Bronchial epithelial cell (primary cell): ENCODE data around the gene CREB3L4. TPM values are rescaled to one million over a fixed set of nuclear protein-coding genes. Genes with fewer than 3 reads are reported as not detected.

ENCODE experiments used
- DNase-seq: peaks from one replicate; pipeline ENCODE4 v3.0.0-alpha.2; 2010; ENCODE audit warnings: low read depth
- FAIRE-seq: peaks from 2 replicates; lab custom pipeline; 2011; peaks lifted over from hg19 to GRCh38; lab: Jason Lieb, UNC
- H3K27me3 ChIP-seq: 2 replicates; pipeline ENCODE4 v1.5.1; 2011; ENCODE audit warnings: low read length; ENCODE audit not compliant: control insufficient read depth, insufficient read depth
- H3K36me3 ChIP-seq: 2 replicates; pipeline ENCODE4 v1.5.1; 2011; ENCODE audit warnings: low read length; ENCODE audit not compliant: control insufficient read depth, insufficient read depth
- H3K4me3 ChIP-seq: 2 replicates; pipeline ENCODE4 v1.5.1; 2011; ENCODE audit warnings: mild to moderate bottlenecking, low read depth, low read length, control low read depth
- CTCF ChIP-seq: IDR thresholded peaks from 2 replicates; pipeline ENCODE4 v1.5.1; 2011; ENCODE audit warnings: mild to moderate bottlenecking, moderate library complexity, low read length, control low read depth, inconsistent platforms; ENCODE audit not compliant: insufficient read depth, severe bottlenecking
- total RNA-seq: library from RNA; depleted of rRNA; stranded (reverse); fragments of >200 nt; gene quantifications from 2 replicates; pipeline ENCODE4 v1.2.1, GENCODE V29; 2014

The CREB3L4 gene
- total RNA-seq, 1 donor from 2014 or later = 7.1 TPM

GRCh38 chr1:153951801-153952200 lies 15.9 kb upstream of the CREB3L4 start:
- Histone ChIP-seq H3K36me3 (peaks cover 25% of the 10 kb centered on the region), H3K27me3 (no peaks in the 10 kb centered on the region), H3K4me3 (no peak overlapping the region)
- FAIRE-seq = no peak
- peak; percentile 69 for DNase-seq
- TF ChIP-seq CTCF = no peak

DNA sequence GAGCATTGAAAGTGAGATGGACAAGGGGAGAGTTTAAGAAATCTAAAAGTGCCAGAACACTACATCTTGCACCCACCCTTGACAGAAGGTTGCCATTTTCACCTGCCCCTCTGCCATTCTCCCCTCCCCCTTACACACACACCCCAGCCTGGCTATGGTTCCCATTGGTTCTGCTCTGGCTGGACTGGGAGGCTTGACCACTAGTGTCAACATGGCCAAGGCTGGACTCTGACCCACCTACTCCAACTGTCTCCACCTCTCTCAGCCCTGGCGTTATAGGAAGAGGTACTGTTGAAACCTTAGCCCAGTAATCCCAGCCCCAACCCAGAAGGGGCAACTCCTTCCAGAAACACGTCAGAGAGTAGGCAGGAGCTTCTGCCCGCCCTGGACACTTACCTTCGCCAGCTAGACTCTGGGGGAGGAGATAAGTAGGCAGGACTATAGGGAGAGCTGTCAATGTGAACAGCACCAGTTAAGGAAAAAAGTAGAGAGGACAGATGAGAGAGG lies 13.8 kb upstream of the CREB3L4 start:
- Histone ChIP-seq H3K27me3 (no peaks in the 10 kb centered on the region), H3K36me3 (peaks cover 20% of the 10 kb centered on the region), H3K4me3 (no peak overlapping the region)
- DNase-seq (no peak), FAIRE-seq (no peak)
- no peak for TF ChIP-seq CTCF

DNA sequence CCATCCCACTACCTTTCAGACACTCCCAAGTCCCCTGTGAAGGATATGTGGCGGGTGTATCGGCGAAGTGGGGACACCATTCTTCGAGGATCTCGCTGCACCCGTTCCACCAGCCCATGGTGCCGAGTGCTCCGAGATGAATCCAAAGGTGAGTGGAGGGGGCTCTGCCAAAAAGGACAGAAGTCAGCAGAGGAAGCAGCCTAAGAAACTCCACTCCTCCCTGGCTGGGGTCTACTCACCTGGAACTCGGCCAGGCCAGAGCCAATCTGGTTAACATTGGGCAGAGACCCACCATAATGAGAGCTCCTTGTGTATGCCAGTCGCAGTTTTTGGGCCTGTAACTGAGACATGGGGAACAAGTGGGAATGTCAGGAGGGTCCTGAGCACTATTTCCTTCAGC lies 12.9 kb upstream of the CREB3L4 start:
- TF ChIP-seq CTCF = no peak
- DNase-seq (no peak), FAIRE-seq (no peak)
- no peak overlapping the region for H3K4me3 ChIP-seq
- no peaks in the 10 kb centered on the region for H3K27me3 ChIP-seq
- peaks cover 18% of the 10 kb centered on the region for H3K36me3 ChIP-seq

DNA sequence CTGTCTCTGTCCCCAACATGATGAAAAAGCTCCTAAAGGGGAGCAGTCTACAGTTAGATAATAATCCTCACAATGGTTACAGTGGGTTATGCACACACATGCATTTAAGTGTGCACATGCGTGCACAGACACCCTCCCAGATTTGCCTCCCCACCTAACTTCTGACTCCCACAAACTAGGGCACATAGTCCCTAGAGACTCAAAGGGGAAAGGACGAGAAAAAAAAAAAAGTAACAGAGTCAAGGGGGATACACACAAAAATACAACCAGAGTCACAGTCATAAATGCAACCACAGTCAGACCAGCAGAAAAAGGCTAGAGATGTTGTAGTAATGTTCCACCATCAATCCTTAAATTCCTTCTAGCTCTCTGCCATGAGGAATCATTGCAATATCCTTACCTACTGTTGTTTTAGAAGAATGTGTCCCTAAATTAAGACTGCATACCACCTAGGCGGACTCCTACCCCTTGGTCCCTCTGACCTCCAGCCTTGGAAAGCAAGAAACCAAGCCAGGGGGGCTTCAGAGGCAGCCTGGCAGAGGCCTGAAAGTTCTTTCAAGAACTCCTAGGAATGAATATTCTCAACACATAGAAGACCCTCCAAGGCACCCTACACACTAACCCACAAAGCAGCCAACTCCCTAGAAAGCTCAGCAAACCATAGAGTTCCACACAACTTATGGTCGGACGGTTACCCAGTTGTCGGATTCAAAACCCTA lies 10.5 kb upstream of the CREB3L4 start:
- DNase-seq = no peak
- peak overlapping the region; percentile 87 for H3K4me3 ChIP-seq
- H3K27me3 ChIP-seq = no peaks in the 10 kb centered on the region
- peaks cover 19% of the 10 kb centered on the region for H3K36me3 ChIP-seq
- TF ChIP-seq CTCF = no peak
- FAIRE-seq = no peak

DNA sequence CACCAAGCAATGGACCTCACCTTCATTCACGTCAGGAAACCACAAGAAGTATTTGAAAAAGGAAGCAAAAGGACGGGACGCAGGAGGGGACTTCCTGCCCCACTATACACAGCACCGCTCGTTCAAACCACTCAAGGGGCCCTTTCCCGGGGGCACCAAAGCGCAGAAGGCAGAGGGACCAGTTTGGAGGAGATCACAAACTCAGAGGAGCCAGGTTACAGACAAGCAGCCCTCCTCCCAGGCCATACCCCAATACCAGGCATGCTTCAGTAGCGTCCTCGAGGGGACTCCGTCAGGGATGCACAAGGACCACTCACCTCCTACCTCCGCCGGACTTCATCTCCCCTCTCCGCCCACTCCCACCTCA lies 10.0 kb upstream of the CREB3L4 start:
- Histone ChIP-seq H3K4me3 (peak overlapping the region; percentile 87), H3K36me3 (peaks cover 14% of the 10 kb centered on the region), H3K27me3 (no peaks in the 10 kb centered on the region)
- TF ChIP-seq CTCF = no peak
- peak; percentile 26 for DNase-seq
- FAIRE-seq = no peak
